ENCODE data around the gene NELFCD. TPM values are rescaled to one million over a fixed set of nuclear protein-coding genes. Genes with fewer than 3 reads are reported as not detected.
"Not testable (repeated sequence)": the region's sequence is repeated elsewhere in the genome, so short reads cannot be mapped to it uniquely, and the experiment has no call there.

NELFCD gene
- total RNA-seq, 4 donors from 2014 or later, result 54.2 to 72.9 (median 56.8) TPM

GRCh38 chr20:58942549-58942948, 38.5 kb upstream of the NELFCD start:
- Histone ChIP-seq H3K27ac (no peak overlapping the region), H3K27me3 (no peaks in the 10 kb centered on the region), H3K36me3 (no peaks in the 10 kb centered on the region), H3K4me3 (no peak overlapping the region), H3K4me1 (no peaks in the 10 kb centered on the region), H3K9me3 (no peaks in the 10 kb centered on the region)
- no peak for DNase-seq (ENCODE audit: low spot score in 2 of 2)
- 59 to 64% methylated on average over 4 of the region's 4 CpGs for WGBS, 2 donors
- TF ChIP-seq EP300 (IDR thresholded peaks at IDR 0.05) (no peak), POLR2A (IDR thresholded peaks at IDR 0.05) (no peak), CTCF (IDR thresholded peaks at IDR 0.05) (no peak)

GRCh38 chr20:58944610-58945009, 36.4 kb upstream of the NELFCD start:
- Histone ChIP-seq H3K27ac (no peak overlapping the region), H3K4me3 (no peak overlapping the region), H3K9me3 (no peaks in the 10 kb centered on the region), H3K36me3 (no peaks in the 10 kb centered on the region), H3K27me3 (no peaks in the 10 kb centered on the region), H3K4me1 (no peaks in the 10 kb centered on the region)
- 56 to 88% methylated on average over 5 of the region's 5 CpGs for WGBS, 2 donors
- no peak for DNase-seq (ENCODE audit: low spot score in 2 of 2)
- no peak for TF ChIP-seq EP300 (IDR thresholded peaks at IDR 0.05)
- no peak for TF ChIP-seq CTCF (IDR thresholded peaks at IDR 0.05)
- no peak for TF ChIP-seq POLR2A (IDR thresholded peaks at IDR 0.05)

- H3K9me3 ChIP-seq, result no peaks in the 10 kb centered on the region
- no peak for DNase-seq (ENCODE audit: low spot score in 2 of 2)
- TF ChIP-seq CTCF (IDR thresholded peaks at IDR 0.05), result no peak
- no peak for TF ChIP-seq EP300 (IDR thresholded peaks at IDR 0.05)
- no peak for TF ChIP-seq POLR2A (IDR thresholded peaks at IDR 0.05)
- H3K27me3 ChIP-seq, result no peaks in the 10 kb centered on the region
- 87 to 88% methylated on average over 10 of the region's 10 CpGs for WGBS, 2 donors
- H3K36me3 ChIP-seq, result no peaks in the 10 kb centered on the region
- H3K27ac ChIP-seq, result no peak overlapping the region
- H3K4me3 ChIP-seq, result no peak overlapping the region
- H3K4me1 ChIP-seq, result no peaks in the 10 kb centered on the region
These were observed 35.0 kb upstream of the NELFCD start for GRCh38 chr20:58945965-58946631.

- H3K9me3 ChIP-seq; H3K4me1 ChIP-seq; DNase-seq (ENCODE audit: low spot score in 2 of 2); H3K27me3 ChIP-seq; H3K4me3 ChIP-seq; H3K27ac ChIP-seq; H3K36me3 ChIP-seq: not testable (repeated sequence)
- WGBS, 2 donors, result 82 to 84% methylated on average over 7 of the region's 7 CpGs
These were observed 33.2 kb upstream of the NELFCD start for GRCh38 chr20:58947797-58948388.

GRCh38 chr20:58950603-58951002, 30.5 kb upstream of the NELFCD start:
- WGBS, 2 donors, result 74 to 79% methylated on average over 5 of the region's 5 CpGs
- Histone ChIP-seq H3K9me3 (peaks cover 0 to 2% (median 0%) of the 10 kb centered on the region in 4 donors), H3K27ac (no peak overlapping the region), H3K36me3 (no peaks in the 10 kb centered on the region), H3K4me3 (no peak overlapping the region), H3K4me1 (no peaks in the 10 kb centered on the region), H3K27me3 (no peaks in the 10 kb centered on the region)
- TF ChIP-seq CTCF (IDR thresholded peaks at IDR 0.05) (no peak), POLR2A (IDR thresholded peaks at IDR 0.05) (no peak), EP300 (IDR thresholded peaks at IDR 0.05) (no peak)
- DNase-seq (ENCODE audit: low spot score in 2 of 2), result no peak

Data from tibial nerve (tissue), 4 donors.